ENCODE data around the gene HTR4.

- TF ChIP-seq, protein P1, sequence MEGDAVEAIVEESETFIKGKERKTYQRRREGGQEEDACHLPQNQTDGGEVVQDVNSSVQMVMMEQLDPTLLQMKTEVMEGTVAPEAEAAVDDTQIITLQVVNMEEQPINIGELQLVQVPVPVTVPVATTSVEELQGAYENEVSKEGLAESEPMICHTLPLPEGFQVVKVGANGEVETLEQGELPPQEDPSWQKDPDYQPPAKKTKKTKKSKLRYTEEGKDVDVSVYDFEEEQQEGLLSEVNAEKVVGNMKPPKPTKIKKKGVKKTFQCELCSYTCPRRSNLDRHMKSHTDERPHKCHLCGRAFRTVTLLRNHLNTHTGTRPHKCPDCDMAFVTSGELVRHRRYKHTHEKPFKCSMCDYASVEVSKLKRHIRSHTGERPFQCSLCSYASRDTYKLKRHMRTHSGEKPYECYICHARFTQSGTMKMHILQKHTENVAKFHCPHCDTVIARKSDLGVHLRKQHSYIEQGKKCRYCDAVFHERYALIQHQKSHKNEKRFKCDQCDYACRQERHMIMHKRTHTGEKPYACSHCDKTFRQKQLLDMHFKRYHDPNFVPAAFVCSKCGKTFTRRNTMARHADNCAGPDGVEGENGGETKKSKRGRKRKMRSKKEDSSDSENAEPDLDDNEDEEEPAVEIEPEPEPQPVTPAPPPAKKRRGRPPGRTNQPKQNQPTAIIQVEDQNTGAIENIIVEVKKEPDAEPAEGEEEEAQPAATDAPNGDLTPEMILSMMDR (IDR thresholded peaks at IDR 0.05; ENCODE audit: low read length) = no peak
- no peak for TF ChIP-seq EZH2 (optimal IDR thresholded peaks at IDR 0.05; ENCODE audit: low read depth, low read length)
These were observed 43.5 kb upstream of the HTR4 start for GRCh38 chr5:148697809-148698196.
